K562 (cell line): ENCODE results near the gene CYB5R2. TPM values are rescaled to one million over a fixed set of nuclear protein-coding genes. Genes with fewer than 3 reads are reported as not detected.

Experiments
- ARID3B ChIP-seq: fragments of 250-450 bp; sonication (Bioruptor Pico); IDR thresholded peaks from 2 replicates; pipeline ENCODE4 v1.4.0; 2020; ENCODE audit warnings: borderline replicate concordance
- CBX1 ChIP-seq: sonication (generic); IDR thresholded peaks from 2 replicates; pipeline ENCODE4 v1.6.1; 2016; ENCODE audit warnings: antibody characterized with exemption, low read depth, mild to moderate bottlenecking
- CTBP1 ChIP-seq: fragments of 450-650 bp; IDR thresholded peaks from 2 replicates; pipeline ENCODE4 v1.6.1; 2016; ENCODE audit warnings: borderline replicate concordance
- DMBX1 ChIP-seq: fragments of 250-450 bp; sonication (Bioruptor Pico); IDR thresholded peaks from 2 replicates; pipeline ENCODE4 v1.8.0; 2022; ENCODE audit warnings: inconsistent platforms, mild to moderate bottlenecking, moderate library complexity, borderline replicate concordance
- EHMT2 ChIP-seq: fragments of 450-650 bp; IDR thresholded peaks from 2 replicates; pipeline ENCODE4 v1.6.1; 2018; ENCODE audit warnings: antibody characterized with exemption
- MGA ChIP-seq: fragments of 450-650 bp; IDR thresholded peaks from 2 replicates; pipeline ENCODE4 v1.6.1; 2016; ENCODE audit warnings: mild to moderate bottlenecking, moderate library complexity
- RBM14 ChIP-seq: fragments of 200-400 bp; formaldehyde crosslinking; IDR thresholded peaks from 2 replicates; pipeline ENCODE4 v1.6.1; 2018; ENCODE audit warnings: low read depth, mild to moderate bottlenecking, low read length, moderate library complexity, borderline replicate concordance; ENCODE audit not compliant: insufficient read depth
- TFAP4 ChIP-seq: sonication (generic); formaldehyde crosslinking; IDR thresholded peaks from 2 replicates; pipeline ENCODE4 v1.8.0; 2022; ENCODE audit warnings: missing genetic modification reagents, mild to moderate bottlenecking, moderate library complexity, borderline replicate concordance
- ZBTB11 ChIP-seq, 3 experiments: fragments of 200-800 bp in 1 of 3; fragments of 250-450 bp in 1 of 3; fragments of 450-650 bp in 1 of 3; sonication (Bioruptor Pico) in 1 of 3; sonication (Bioruptor generic) in 1 of 3; formaldehyde crosslinking in 1 of 3; IDR thresholded peaks; 2 replicates each; pipeline versions ENCODE4 v1.6.1 to v1.8.0; 2016 to 2022; ENCODE audit warnings: mild to moderate bottlenecking in 2 of 3, missing genetic modification characterization in 2 of 3, missing compliant biosample characterization in 1 of 3, moderate library complexity in 1 of 3
- polyA plus RNA-seq, 8 experiments: library from polyadenylated mRNA; depleted of rRNA in 4 of 8; stranded (reverse) in 5 of 8; unstranded in 3 of 8; fragments of >200 nt; fragmentation: Nextera tagmentation in 2 of 8; fragmentation: Illumina TruSeq in 1 of 8; extraction: Ambion mirVana in 2 of 8; extraction: Trizol in 1 of 8; gene quantifications; 2 replicates each; pipeline versions ENCODE4 v1.2.1 to v1.2.3, GENCODE V29; 2011 to 2014; ENCODE audit warnings: inconsistent platforms in 1 of 8, missing spikeins in 1 of 8
- total RNA-seq, 7 experiments: library from RNA; depleted of rRNA in 6 of 7; stranded (reverse); fragments of >200 nt in 6 of 7; fragmentation: Illumina TruSeq in 2 of 7; extraction: Trizol in 2 of 7; gene quantifications; 2 replicates each; pipeline versions ENCODE4 v1.2.1 to v1.2.3, GENCODE V29; 2011 to 2021; ENCODE audit warnings: low replicate concordance in 1 of 7

Gene CYB5R2
- total and polyA plus RNA-seq, 9 of the 15 experiments (the other 6 are each of a cell fraction or from before 2014, with no cell fraction given) = 8.2 to 28.7 (median 13.6) TPM

- TF ChIP-seq DMBX1 = no peak
- no peak for TF ChIP-seq ARID3B (CRISPR knock-in tag)
- no peak for TF ChIP-seq RBM14
- no peak for TF ChIP-seq TFAP4 (CRISPR knock-in tag)
- TF ChIP-seq EHMT2 = no peak
- no peak for TF ChIP-seq ZBTB11 (CRISPR knock-in tag; IDR thresholded peaks at IDR 0.05)
- no peak for TF ChIP-seq CBX1
- TF ChIP-seq CTBP1 = peak; percentile 70; the same call in 1 of the 2 replicates
- no peak for TF ChIP-seq MGA
These were observed 22.2 kb downstream of the CYB5R2 start (continued) for GRCh38 chr11:7651140-7651551.
